ENCODE data around the gene MC1R. TPM values are rescaled to one million over a fixed set of nuclear protein-coding genes. Genes with fewer than 3 reads are reported as not detected.

Gene MC1R
- total and polyA plus RNA-seq, 4 donors = 0.19 to 3.3 (median 0.30) TPM

DNA sequence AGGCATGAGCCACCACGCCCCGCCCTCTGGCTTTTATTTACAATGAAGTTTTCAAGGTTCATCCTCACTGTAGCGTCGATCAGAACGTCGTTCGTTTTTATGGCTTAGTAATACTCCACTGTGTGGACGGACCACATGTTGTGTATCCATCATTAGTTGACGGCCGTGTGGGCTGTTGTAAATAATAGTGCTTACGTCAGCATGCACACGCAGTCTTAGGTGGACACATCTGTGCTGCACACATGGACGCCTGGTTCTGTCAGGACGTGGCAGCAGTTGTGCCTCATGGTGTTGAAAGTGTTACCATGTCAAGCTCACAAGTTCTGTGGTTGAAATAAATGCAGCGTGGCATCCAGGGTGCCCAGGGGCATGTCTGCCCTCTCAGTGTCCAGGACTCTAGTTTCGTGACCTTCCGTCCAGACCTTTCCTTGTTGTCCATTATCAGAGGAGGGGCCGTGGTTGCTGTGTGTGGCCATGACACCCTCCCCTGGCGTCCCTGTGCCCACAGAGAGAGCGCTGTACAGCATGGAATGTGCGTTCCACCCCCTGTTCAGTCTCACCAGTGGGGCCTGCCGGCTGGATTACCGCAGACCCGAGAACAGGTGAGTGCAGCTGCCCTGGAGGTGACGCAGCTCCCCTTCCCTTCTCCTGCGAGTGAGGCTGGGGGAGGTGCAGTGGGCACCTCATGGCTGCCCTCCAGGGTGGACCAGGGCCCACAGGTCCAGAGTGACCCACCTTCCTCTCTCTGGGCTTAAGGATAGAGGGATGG is 23.0 kb upstream of the MC1R start:
- H3K9me3 ChIP-seq (ENCODE audit: control insufficient read depth in 4 of 4, low read length in 3 of 4) = no peaks in the 10 kb centered on the region
- no peak overlapping the region for H3K4me3 ChIP-seq (ENCODE audit: low read depth in 1 of 3, low read length in 3 of 3)
- H3K9ac ChIP-seq (ENCODE audit: low read depth in 1 of 2, low read length in 2 of 2) = no peak overlapping the region
- no peaks in the 10 kb centered on the region for H3K27me3 ChIP-seq (ENCODE audit: control insufficient read depth in 4 of 4, insufficient read depth in 4 of 4, low read length in 3 of 4)
- no peak for TF ChIP-seq EGR1 (IDR thresholded peaks at IDR 0.05; ENCODE audit: low read depth in 2 of 2)
- no peak for TF ChIP-seq HNF4A (conservative IDR thresholded peaks at IDR 0.05)
- TF ChIP-seq, protein P1, sequence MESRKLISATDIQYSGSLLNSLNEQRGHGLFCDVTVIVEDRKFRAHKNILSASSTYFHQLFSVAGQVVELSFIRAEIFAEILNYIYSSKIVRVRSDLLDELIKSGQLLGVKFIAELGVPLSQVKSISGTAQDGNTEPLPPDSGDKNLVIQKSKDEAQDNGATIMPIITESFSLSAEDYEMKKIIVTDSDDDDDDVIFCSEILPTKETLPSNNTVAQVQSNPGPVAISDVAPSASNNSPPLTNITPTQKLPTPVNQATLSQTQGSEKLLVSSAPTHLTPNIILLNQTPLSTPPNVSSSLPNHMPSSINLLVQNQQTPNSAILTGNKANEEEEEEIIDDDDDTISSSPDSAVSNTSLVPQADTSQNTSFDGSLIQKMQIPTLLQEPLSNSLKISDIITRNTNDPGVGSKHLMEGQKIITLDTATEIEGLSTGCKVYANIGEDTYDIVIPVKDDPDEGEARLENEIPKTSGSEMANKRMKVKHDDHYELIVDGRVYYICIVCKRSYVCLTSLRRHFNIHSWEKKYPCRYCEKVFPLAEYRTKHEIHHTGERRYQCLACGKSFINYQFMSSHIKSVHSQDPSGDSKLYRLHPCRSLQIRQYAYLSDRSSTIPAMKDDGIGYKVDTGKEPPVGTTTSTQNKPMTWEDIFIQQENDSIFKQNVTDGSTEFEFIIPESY (IDR thresholded peaks at IDR 0.05) = no peak
- TF ChIP-seq JUND (IDR thresholded peaks at IDR 0.05) = no peak
- no peak for TF ChIP-seq FOXA1 (IDR thresholded peaks at IDR 0.05)
- TF ChIP-seq, protein P2, sequence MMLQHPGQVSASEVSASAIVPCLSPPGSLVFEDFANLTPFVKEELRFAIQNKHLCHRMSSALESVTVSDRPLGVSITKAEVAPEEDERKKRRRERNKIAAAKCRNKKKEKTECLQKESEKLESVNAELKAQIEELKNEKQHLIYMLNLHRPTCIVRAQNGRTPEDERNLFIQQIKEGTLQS (IDR thresholded peaks at IDR 0.05) = no peak
- TF ChIP-seq HNF4G (IDR thresholded peaks at IDR 0.05) = no peak
- no peak for TF ChIP-seq FOXA2 (IDR thresholded peaks at IDR 0.05)
- TF ChIP-seq, protein P3, sequence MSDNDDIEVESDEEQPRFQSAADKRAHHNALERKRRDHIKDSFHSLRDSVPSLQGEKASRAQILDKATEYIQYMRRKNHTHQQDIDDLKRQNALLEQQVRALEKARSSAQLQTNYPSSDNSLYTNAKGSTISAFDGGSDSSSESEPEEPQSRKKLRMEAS (IDR thresholded peaks at IDR 0.05) = no peak
- TF ChIP-seq YY1 (IDR thresholded peaks at IDR 0.05) = no peak
- no peak for TF ChIP-seq SP1 (IDR thresholded peaks at IDR 0.05)
- peaks cover 44 to 86% (median 55%) of the 10 kb centered on the region in 4 donors for H3K36me3 ChIP-seq (ENCODE audit: control insufficient read depth in 4 of 4, insufficient read depth in 3 of 4, low read depth in 1 of 4, low read length in 3 of 4)
- DNase-seq (ENCODE audit: low spot score) = no peak
- no peak overlapping the region for H3K27ac ChIP-seq (ENCODE audit: low read depth in 1 of 2, low read length in 2 of 2)
- WGBS = 95% methylated on average over 26 of the region's 26 CpGs
- no peaks in the 10 kb centered on the region for H3K4me1 ChIP-seq (ENCODE audit: control insufficient read depth in 4 of 4, insufficient read depth in 4 of 4, low read length in 3 of 4)

DNA sequence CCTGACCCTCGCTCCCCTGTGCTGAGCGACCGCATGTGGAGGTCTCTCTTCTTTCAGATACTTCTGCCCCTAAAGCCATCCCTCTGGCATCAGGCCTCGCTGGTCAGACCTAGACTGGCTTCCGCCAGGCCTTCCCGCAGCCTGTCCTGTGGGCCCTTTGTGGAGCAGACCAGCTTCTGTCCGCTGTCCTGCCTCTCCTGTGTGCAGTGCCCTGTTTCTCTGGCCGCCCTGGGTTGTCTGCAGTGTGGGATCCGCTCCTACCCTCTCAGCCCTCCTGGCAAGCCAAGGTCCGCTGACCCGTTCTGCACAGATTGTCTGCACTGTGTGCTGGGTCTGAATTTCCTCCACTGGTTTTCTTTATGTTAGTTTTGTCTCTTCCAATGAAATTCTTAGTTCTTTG is 21.5 kb upstream of the MC1R start:
- no peaks in the 10 kb centered on the region for H3K27me3 ChIP-seq (ENCODE audit: control insufficient read depth in 4 of 4, insufficient read depth in 4 of 4, low read length in 3 of 4)
- no peaks in the 10 kb centered on the region for H3K9me3 ChIP-seq (ENCODE audit: control insufficient read depth in 4 of 4, low read length in 3 of 4)
- DNase-seq (ENCODE audit: low spot score) = no peak
- no peak overlapping the region for H3K4me3 ChIP-seq (ENCODE audit: low read depth in 1 of 3, low read length in 3 of 3)
- H3K27ac ChIP-seq (ENCODE audit: low read depth in 1 of 2, low read length in 2 of 2) = no peak overlapping the region
- no peak overlapping the region for H3K9ac ChIP-seq (ENCODE audit: low read depth in 1 of 2, low read length in 2 of 2)
- no peaks in the 10 kb centered on the region for H3K4me1 ChIP-seq (ENCODE audit: control insufficient read depth in 4 of 4, insufficient read depth in 4 of 4, low read length in 3 of 4)
- peaks cover 32 to 77% (median 48%) of the 10 kb centered on the region in 4 donors for H3K36me3 ChIP-seq (ENCODE audit: control insufficient read depth in 4 of 4, insufficient read depth in 3 of 4, low read depth in 1 of 4, low read length in 3 of 4)
- WGBS = 97% methylated on average over 11 of the region's 11 CpGs
- TF ChIP-seq EGR1 (IDR thresholded peaks at IDR 0.05; ENCODE audit: low read depth in 2 of 2) (no peak), GABPA (IDR thresholded peaks at IDR 0.05 in 1 of 2, conservative IDR thresholded peaks at IDR 0.05 in 1 of 2) (no peak), TAF1 (conservative IDR thresholded peaks at IDR 0.05) (no peak), HNF4A (conservative IDR thresholded peaks at IDR 0.05) (no peak), NR2F2 (IDR thresholded peaks at IDR 0.05) (no peak), FOXA2 (IDR thresholded peaks at IDR 0.05) (no peak), RAD21 (IDR thresholded peaks at IDR 0.05) (no peak), JUND (IDR thresholded peaks at IDR 0.05) (no peak)
- TF ChIP-seq, protein P1 (IDR thresholded peaks at IDR 0.05) = no peak
- TF ChIP-seq, protein P4, sequence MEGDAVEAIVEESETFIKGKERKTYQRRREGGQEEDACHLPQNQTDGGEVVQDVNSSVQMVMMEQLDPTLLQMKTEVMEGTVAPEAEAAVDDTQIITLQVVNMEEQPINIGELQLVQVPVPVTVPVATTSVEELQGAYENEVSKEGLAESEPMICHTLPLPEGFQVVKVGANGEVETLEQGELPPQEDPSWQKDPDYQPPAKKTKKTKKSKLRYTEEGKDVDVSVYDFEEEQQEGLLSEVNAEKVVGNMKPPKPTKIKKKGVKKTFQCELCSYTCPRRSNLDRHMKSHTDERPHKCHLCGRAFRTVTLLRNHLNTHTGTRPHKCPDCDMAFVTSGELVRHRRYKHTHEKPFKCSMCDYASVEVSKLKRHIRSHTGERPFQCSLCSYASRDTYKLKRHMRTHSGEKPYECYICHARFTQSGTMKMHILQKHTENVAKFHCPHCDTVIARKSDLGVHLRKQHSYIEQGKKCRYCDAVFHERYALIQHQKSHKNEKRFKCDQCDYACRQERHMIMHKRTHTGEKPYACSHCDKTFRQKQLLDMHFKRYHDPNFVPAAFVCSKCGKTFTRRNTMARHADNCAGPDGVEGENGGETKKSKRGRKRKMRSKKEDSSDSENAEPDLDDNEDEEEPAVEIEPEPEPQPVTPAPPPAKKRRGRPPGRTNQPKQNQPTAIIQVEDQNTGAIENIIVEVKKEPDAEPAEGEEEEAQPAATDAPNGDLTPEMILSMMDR (IDR thresholded peaks at IDR 0.05; ENCODE audit: low read depth, low read length, missing input control) = no peak
- TF ChIP-seq, protein P5, sequence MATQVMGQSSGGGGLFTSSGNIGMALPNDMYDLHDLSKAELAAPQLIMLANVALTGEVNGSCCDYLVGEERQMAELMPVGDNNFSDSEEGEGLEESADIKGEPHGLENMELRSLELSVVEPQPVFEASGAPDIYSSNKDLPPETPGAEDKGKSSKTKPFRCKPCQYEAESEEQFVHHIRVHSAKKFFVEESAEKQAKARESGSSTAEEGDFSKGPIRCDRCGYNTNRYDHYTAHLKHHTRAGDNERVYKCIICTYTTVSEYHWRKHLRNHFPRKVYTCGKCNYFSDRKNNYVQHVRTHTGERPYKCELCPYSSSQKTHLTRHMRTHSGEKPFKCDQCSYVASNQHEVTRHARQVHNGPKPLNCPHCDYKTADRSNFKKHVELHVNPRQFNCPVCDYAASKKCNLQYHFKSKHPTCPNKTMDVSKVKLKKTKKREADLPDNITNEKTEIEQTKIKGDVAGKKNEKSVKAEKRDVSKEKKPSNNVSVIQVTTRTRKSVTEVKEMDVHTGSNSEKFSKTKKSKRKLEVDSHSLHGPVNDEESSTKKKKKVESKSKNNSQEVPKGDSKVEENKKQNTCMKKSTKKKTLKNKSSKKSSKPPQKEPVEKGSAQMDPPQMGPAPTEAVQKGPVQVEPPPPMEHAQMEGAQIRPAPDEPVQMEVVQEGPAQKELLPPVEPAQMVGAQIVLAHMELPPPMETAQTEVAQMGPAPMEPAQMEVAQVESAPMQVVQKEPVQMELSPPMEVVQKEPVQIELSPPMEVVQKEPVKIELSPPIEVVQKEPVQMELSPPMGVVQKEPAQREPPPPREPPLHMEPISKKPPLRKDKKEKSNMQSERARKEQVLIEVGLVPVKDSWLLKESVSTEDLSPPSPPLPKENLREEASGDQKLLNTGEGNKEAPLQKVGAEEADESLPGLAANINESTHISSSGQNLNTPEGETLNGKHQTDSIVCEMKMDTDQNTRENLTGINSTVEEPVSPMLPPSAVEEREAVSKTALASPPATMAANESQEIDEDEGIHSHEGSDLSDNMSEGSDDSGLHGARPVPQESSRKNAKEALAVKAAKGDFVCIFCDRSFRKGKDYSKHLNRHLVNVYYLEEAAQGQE (IDR thresholded peaks at IDR 0.05) = no peak
- TF ChIP-seq, protein P3 (IDR thresholded peaks at IDR 0.05) = no peak
